Measurements from ENCODE around the gene SPINK4.

DNA sequence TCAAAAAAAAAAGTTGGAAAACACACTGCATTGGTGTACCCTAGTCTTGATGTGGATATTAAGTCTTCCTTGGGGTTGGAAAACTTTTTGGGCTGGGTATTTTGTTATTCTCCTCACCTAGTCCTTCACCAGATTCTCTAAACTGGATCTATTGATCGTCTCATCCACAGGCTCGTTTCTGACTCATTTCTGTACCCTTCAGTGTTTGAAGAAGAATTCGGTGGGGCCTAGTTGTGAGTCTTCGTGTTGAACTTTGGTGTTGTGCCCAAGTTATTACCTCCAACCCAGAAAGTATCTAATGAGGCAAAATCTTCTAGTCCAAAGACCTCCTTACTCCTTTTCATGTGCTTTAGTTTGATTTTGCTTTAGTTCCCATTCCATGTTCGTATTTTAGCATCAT is 51.9 kb downstream of the SPINK4 start:
- TF ChIP-seq, protein P1, sequence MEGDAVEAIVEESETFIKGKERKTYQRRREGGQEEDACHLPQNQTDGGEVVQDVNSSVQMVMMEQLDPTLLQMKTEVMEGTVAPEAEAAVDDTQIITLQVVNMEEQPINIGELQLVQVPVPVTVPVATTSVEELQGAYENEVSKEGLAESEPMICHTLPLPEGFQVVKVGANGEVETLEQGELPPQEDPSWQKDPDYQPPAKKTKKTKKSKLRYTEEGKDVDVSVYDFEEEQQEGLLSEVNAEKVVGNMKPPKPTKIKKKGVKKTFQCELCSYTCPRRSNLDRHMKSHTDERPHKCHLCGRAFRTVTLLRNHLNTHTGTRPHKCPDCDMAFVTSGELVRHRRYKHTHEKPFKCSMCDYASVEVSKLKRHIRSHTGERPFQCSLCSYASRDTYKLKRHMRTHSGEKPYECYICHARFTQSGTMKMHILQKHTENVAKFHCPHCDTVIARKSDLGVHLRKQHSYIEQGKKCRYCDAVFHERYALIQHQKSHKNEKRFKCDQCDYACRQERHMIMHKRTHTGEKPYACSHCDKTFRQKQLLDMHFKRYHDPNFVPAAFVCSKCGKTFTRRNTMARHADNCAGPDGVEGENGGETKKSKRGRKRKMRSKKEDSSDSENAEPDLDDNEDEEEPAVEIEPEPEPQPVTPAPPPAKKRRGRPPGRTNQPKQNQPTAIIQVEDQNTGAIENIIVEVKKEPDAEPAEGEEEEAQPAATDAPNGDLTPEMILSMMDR (IDR thresholded peaks at IDR 0.05; ENCODE audit: poor library complexity), result no peak
- no peak for TF ChIP-seq EZH2 (IDR thresholded peaks at IDR 0.05; ENCODE audit: borderline replicate concordance)
